ENCODE measurements around the gene ZNF354B.
"Not testable (repeated sequence)": the region's sequence is repeated elsewhere in the genome, so short reads cannot be mapped to it uniquely, and the experiment has no call there.

The ZNF354B gene

GRCh38 chr5:178859625-178860521 is at the start of gene ZNF354B:
TSS of gene ZNF354B (plus strand) at chr5:178859953. CDS start at chr5:178861048, 1,095 bp downstream.
- peak; percentile 95 for DNase-seq (ENCODE audit: low spot score)

GRCh38 chr5:178817506-178817905 is 42.2 kb upstream of the ZNF354B start:
- no peak for DNase-seq (ENCODE audit: low spot score)

GRCh38 chr5:178818094-178818493 is 41.7 kb upstream of the ZNF354B start:
- DNase-seq (ENCODE audit: low spot score) = no peak

GRCh38 chr5:178820001-178820400 is 39.8 kb upstream of the ZNF354B start:
- no peak for DNase-seq (ENCODE audit: low spot score)

GRCh38 chr5:178825444-178825843 is 34.3 kb upstream of the ZNF354B start:
- DNase-seq (ENCODE audit: low spot score) = no peak

GRCh38 chr5:178826216-178826615 is 33.5 kb upstream of the ZNF354B start:
- no peak for DNase-seq (ENCODE audit: low spot score)

- DNase-seq (ENCODE audit: low spot score) = no peak
Observed at GRCh38 chr5:178827636-178828035, 32.1 kb upstream of the ZNF354B start.

- DNase-seq (ENCODE audit: low spot score) = no peak
Observed at GRCh38 chr5:178831049-178831448, 28.7 kb upstream of the ZNF354B start.

GRCh38 chr5:178832618-178833201 is 27.0 kb upstream of the ZNF354B start:
- DNase-seq (ENCODE audit: low spot score) = no peak

GRCh38 chr5:178836628-178837027 is 23.1 kb upstream of the ZNF354B start:
- no peak for DNase-seq (ENCODE audit: low spot score)

- not testable (repeated sequence) for DNase-seq (ENCODE audit: low spot score)
Observed at GRCh38 chr5:178838695-178839318, 20.9 kb upstream of the ZNF354B start.

- no peak for DNase-seq (ENCODE audit: low spot score)
Observed at GRCh38 chr5:178839319-178839704, 20.4 kb upstream of the ZNF354B start.

- DNase-seq (ENCODE audit: low spot score) = not testable (repeated sequence)
Observed at GRCh38 chr5:178840399-178840798, 19.4 kb upstream of the ZNF354B start.

GRCh38 chr5:178849316-178849715 is 10.4 kb upstream of the ZNF354B start:
- DNase-seq (ENCODE audit: low spot score) = no peak

GRCh38 chr5:178851951-178852350 is 7.8 kb upstream of the ZNF354B start:
- DNase-seq (ENCODE audit: low spot score) = no peak

- DNase-seq (ENCODE audit: low spot score) = no peak
Observed at GRCh38 chr5:178854284-178854683, 5.5 kb upstream of the ZNF354B start.

GRCh38 chr5:178860615-178861014 is 862 bp downstream of the ZNF354B start:
- DNase-seq (ENCODE audit: low spot score) = not testable (repeated sequence)

- no peak for DNase-seq (ENCODE audit: low spot score)
Observed at GRCh38 chr5:178861627-178862026, 1.9 kb downstream of the ZNF354B start.

GRCh38 chr5:178866946-178867345 is 7.2 kb downstream of the ZNF354B start:
- no peak for DNase-seq (ENCODE audit: low spot score)

- DNase-seq (ENCODE audit: low spot score) = no peak
Observed at GRCh38 chr5:178869577-178869976, 9.8 kb downstream of the ZNF354B start.

GRCh38 chr5:178870411-178870810 is 10.7 kb downstream of the ZNF354B start:
- DNase-seq (ENCODE audit: low spot score) = no peak

GRCh38 chr5:178872302-178872701 is 12.5 kb downstream of the ZNF354B start:
- DNase-seq (ENCODE audit: low spot score) = no peak

GRCh38 chr5:178883115-178883694 is 23.5 kb downstream of the ZNF354B start:
- not testable (repeated sequence) for DNase-seq (ENCODE audit: low spot score)
